HG03575 (cell line): ENCODE measurements around the gene GLIS1.

Experiments
- ATAC-seq: cut with Tn5 transposase; IDR thresholded peaks from one replicate; pipeline ENCODE4 v1.9.1; 2021; ENCODE audit not compliant: unreplicated experiment, insufficient number of reproducible peaks, low FRiP score; ENCODE audit errors: extremely low read depth

Gene GLIS1

DNA sequence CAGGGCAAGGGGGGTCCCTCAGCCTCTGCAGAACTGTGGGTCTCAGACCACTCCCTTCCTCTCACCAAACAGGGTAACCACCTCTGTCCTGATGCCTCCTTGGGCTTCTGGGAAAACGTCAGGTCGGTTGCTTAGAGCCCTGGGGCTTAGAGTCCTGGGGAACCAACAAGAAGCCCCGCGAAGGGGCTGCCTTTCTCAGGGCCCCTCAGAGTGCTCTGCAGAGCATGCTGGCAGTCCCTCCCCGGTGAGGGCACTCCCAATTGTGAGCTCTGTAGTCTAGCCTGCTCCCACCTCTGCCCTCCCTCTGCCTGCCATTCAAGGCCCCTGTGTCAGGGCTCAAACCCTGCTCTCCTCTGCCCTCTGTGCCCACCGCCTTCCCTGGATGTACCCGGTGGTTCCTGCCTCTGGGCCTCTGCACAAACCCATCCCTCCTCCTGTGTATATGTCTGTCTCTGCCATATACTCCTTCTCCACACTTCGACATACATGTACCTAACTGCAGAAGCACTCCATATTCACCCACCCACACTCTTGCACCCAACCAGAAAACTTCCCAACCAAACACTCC, 187.5 kb downstream of the GLIS1 start:
- no peak for ATAC-seq

DNA sequence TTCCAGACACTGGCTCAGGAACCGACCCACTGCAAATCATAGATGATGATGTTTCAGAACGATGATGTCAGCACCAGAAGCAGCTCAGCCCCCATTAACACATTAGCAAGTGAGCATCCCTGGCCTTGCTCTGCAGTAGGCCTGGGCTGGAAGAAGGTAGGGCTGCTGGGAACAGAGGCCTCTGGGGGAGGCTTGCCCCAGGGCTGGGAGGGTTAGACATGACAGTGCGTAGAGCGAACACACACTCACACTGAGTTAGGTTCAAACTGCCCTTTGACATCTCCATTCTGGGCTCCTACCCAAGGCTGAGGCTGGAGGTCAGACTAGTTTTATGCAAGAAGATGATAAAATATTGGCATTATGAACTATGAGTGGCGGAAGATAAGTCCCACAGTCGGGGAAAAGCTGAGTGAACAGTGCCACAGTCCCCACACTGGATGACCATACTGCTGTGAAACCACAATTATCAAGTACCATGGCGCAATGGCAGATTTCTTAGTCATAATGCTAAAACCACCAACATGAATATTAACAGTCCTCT, 188.7 kb downstream of the GLIS1 start:
- ATAC-seq, result no peak

DNA sequence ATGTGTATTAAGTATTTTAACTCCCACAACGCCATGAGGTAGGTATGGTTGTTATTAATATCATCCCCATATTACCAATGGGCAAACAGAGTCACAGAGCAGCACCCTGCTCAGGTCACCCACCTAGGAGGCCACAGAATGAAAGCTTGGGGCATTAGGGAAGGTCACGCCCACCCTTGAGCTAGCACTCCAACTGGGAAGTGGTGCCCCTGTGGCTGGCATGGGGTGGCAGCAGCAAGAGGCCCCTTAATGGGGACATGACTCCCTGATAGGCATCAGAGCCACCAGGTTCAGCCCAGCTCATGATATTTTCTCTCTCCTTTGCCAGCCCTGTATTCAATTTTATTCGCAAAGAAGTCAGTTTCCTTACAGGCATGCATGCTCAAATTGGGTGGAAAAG, 189.2 kb downstream of the GLIS1 start:
- no peak for ATAC-seq

DNA sequence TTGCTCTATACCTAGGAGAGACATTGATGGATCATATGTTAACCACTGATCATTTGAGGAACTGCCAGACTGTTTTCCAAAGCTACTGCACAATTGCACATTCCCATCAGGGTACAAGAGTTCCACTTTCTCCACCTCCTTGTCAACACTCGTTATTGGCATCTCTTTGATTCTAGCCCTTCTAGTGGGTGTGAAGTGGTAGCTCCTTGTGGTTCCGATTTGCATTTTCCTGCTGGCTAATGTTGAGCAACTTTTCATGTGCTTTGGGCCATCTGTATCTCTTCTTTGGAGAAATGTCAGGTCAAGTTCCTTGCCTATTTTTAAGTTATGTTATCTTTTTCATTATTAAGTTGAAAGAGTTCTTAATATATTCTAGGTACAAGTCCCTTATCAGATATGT, 189.7 kb downstream of the GLIS1 start:
- no peak for ATAC-seq

DNA sequence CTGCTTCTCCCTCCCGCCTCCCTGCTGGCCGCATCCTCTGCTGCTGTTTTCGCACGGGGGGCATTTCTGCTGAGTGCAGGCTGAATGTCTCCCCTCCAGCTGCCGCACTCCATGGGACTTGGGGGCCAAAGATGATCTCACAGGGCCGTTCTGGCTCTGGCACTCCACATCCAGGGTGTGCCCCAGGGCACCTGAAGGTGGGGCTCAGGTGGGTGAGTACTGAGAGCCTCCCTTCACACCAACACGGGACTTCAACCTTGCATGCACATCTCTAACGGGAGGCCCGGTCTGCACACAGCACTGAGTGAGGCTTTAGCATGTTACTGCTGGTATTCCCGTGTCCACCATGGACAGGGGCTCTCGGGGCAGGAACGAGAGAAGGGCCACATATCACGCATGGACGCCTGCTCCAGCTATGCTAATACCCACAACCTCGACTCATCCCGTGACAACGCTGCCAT, 190.9 kb downstream of the GLIS1 start:
- ATAC-seq, result no peak

DNA sequence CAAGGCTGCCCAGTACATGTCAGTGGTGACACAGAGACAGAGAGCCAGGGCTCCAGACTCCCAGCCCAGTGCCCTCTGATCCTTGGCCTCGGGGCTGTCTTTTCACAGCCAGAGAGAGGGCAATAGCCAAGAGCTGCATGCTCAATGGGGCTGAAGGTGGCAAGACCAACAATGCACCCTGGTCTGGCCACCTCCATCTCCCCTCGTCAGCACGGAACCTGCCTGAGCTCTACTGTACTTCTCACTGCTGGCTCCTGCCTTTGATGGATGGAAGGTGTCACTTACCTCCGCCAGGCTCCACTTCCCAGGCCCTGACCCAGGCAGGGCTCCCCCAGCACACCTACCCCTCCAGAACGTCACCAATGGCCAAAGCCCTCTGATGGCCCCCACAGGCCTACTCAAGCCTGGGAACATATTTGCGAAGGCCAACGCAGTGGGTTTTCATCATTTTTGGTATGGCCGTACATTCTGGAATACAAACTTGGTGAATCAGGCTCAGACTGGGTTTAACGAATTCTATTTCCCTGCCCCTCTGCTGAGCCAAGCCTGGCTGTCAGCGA, 191.7 kb downstream of the GLIS1 start:
- no peak for ATAC-seq

DNA sequence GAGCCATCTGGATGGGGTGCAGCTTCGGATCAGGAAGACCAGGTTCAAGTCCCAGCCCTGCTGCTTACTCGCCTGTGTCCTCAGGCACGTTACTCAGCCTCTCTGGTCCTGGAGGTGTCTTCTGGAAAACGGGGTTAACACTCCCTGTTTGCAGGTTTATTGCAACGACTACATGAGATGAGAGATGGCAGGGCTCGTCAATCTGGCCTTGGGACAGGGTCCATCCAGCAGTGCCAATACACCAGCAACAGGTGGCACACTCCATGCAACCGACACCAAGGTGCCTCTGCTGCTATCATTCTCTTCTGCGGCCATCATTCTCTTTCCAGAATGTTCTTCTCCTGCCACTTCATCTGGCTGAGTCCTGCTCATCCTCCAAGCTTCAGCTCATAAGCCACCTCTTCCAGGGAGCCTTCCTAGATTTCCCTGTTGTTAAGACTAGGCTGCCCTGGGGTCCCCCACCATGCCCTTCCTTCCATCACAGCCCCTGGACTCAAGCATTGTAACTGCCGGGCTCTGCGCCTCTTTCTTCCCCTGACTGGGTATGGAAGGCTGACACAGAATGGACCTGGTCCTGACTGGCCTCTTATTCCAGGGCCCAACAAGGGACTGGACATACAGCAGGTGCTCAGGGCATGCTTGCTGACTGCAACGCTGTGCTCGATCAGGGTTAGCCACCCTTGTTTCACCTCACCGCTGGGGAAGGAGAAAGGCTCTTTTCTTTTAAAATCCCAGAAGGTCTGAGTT, 192.4 kb downstream of the GLIS1 start:
- no peak for ATAC-seq

DNA sequence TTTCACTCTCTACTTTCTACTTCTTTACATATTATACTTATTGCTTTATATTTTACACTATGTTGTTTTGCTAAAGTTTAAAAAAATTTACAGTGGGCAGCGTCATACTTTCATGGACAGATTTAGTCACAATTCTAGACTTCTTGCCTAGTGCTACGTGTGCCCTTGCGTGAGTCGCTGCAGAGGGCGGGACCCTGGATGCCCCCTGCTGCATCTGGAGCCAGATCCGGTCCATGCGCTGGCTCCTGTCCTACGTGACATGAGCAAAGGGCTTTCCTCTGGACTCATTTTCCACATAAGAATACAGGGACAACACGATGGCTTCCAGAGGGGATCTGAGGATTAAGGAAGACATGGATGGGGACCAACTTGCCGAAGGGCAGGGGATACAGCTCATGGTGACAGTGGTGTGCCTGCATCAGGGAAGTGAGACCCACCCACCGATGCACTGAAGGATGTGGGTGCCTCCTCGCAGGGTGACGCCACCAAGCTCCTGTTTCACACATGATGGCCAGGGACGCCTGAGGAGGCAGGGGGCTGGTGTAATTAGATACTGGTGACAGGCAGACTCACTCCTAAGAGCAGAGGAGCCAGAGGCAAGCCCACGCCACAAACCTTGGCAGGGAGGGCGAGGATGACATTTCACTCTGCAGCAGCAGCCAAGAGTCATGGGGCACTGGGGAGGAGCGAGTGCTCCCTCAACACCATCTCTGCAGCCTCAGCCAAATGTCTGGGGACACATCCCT, 193.1 kb downstream of the GLIS1 start:
- no peak for ATAC-seq

DNA sequence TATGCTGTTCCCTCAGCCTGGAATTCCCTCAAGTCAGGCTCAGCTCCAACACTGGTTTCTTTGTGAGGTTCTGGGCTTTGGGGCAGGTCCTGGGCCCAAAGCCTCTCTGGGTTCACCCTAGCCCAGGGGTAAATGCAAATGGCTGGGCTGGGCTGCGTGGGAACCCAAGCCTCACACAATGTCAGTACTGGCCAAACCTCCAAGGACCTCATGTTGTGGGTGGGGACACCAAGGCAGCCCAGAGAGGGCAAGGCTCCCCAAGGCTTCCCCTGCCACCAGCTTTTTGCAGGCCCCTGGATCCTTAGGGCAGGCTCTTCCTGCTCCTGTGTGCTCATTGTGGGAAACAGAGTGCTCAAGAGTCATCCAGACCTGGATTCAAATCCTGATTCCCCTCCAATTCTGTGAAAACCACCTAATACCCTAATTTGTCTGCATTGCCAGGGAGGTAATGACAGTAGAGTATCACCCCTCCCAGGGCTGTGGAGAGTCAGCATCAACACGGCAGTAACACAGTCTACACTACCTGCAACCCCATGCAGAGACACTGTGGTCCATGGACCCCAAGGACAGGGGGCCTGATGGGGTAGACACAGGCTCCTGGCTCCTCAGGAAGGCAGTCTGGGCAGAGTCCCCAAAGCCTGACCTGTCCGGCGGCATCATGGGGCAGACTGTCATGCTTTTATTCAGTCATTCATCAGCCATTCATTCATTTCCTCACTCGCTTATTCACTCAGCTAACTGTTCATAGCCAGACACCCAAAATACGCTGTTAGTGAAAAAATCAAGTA, 194.0 kb downstream of the GLIS1 start:
- ATAC-seq, result no peak

DNA sequence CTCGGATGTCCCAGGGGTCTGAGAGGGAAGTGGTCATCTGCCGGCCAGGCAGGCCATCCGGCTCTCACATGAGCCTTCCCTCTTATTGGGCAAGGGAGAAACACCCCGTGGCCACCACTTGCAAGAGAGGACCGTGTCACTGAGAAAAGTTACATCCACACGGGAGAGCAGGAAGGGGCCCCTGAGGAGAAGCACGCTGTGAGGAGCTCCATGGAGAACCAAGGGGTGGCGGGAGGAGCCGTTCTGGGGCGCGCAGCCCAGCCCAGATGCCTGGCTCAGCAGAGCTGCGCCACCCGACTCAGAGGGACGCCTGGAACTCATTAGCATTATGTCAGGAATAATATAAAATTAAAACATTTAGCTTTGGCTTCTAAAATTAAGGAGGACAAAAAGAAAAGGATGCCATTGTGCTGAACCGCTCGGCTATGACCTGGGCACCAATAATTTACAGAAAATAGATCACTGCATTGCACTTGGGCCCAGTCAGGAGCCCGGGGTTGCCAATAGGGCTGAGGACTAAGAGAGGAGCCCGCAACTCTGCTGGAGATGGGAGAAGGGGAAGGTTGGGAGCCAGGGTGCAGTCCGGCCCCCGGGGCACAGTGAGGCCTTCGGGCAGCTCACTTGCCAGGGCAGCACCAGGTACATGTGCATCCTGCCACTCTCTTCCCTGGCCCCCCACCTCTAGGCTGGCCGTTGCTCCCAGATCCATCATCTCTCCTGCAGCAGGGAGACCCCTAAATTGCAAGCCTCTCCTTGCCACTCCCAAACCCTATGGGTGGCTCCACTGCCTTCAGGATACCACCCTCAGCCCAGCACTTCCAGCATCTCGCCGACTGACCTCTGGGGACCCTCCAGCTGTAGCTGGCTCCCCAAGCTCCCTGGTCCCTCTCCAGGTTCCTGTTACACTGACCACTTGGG, 194.9 kb downstream of the GLIS1 start:
- no peak for ATAC-seq

DNA sequence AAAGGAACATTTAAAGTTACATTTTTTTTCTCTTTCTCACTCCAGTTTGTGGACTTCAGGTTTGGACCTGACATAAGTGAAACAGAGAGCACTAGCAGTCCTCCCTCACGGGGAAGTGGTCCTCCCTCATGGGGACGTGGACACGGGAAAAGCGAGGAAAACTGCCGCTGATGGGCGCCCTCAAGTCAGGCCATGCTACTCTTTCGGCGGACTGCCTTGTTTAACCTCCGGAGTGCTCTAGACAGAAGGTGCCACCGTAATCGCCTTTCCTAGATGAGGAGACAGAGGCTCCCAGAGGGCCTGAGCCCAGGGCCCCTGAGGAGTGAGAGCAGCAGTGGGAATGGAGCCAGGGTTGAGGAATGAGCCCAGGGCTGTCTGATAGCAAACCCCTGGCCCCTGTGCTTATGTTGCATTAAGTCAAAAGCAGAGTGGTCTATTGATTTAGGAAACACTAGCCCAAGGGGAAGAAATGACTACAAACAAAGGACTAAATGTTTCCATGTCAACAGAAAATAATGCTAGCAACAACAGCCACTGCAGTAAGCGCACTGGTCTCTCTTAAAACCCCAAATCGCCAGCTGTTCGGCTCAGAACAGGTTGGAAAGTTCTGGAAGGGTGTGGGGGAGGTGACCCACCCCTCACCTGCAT, 195.7 kb downstream of the GLIS1 start:
- ATAC-seq, result no peak

DNA sequence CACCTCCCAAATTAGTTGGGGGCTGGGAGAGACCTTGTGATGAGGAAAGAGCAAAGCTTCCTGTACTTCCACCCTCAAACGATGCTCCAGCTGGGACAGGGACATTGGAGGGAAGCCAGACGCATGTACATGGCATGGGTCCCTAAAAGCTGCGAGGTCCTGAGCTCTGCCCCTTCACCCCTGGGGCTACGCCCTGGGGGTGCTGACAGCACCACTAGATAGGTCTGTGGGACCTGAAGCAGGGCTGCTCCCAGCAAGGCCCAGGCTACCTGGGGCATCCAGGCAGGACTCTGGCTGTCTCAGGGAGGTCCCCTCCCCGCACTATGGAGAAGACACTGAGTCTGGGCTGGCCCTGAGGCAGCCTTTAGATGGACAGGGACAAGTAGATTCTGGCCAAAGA, 196.4 kb downstream of the GLIS1 start:
- ATAC-seq, result no peak

DNA sequence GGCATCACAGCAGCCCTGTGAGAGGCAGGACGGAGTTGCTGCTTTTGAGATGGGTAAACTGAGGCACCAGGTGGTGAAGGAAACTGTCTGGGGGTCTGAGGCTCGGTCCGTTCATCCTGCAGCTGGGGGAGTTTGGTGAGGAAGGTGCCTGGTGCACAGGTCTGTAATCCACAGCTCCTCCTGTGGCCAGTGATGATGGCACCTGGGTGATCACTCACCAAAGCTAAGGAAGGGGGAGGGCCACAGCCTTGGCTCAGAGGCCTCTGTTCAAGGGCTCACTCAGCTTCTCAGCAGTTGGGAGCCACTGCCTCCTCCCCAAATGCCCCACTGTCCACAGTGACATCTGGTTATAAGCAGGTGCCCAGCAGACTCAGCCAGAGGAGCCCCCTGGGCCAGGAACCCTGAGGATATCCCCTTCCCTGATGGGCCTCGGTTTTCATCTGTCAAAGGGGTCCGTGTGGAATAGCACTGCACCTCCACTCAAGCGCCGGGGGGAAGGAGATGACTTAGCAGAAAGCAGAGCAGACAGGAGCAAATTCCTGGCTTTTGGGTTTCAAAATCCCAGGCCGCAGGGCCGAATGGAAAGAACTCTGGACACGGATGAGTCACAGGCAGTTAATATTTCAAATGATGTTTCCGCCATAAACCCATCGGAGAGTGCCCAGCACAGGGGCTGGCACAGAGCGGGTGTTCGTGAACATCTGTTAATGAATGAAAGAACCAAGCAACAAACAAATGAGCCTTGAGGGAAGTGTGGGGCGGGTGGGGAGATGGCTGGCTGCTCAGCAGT, 197.0 kb downstream of the GLIS1 start:
- ATAC-seq, result no peak

DNA sequence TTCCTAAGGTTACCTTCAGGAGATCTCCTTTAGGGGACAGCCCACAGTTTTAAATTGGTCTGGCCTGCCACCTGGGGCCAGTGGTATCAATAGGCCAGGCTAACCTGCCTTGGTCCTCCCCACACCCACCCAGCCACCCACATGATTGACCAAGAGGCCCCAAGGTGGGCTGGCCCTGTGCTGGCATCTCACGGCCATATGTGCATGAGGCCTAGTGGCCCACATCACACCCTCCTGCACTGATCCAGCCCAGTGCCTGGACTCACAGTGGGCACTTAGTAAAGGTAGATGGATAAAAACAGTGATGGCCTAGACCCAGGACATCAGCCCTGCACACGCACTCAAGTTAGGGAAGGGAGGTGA, 197.7 kb downstream of the GLIS1 start:
- ATAC-seq, result no peak

DNA sequence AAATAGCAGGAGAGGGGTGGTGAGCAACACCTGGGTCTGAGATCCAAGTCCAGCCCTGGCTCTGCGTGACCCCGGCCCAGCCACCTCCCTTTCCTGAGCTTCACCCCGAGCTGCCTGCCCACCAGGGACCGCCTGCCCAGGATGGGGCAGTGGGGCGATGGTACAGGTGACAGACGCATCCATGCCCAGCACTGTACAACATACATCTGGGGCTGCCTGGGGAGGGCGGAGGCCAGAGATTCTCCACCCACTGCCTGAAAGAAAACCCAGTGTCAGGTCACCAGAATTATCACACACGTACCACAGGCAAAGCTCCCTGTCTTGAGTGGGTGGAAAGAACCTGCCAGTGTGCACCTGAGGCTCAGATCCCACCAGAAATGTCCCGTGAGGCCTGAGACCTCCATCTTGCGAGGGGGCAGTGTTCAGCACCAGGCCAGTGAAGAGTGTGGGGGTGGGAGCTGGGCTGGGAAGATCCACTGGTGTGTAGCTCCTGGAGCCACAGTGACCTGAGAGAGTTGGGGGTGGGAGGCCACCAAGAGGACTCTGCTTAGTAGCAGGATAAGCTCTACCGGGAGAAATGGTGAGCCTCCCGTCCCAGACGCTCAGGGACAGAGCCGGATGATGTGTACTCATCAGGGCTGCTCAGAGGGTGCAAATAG, 198.2 kb downstream of the GLIS1 start:
- no peak for ATAC-seq
